ENCODE data around the gene G0S2.

Gene G0S2

GRCh38 chr1:209721323-209721722 lies 46.1 kb downstream of the G0S2 start:
- no peak for DNase-seq

GRCh38 chr1:209723265-209723664 lies 48.1 kb downstream of the G0S2 start:
- no peak for DNase-seq

GRCh38 chr1:209723756-209724693 lies 48.8 kb downstream of the G0S2 start:
- no peak for DNase-seq
